Astrocyte (in vitro differentiated cells and primary cell): Measurements from ENCODE around the gene NEDD9.

Experiments used
- EZH2 ChIP-seq: IDR thresholded peaks from 2 replicates; pipeline ENCODE4 v1.6.1; 2012; ENCODE audit warnings: mild to moderate bottlenecking, low read length, inconsistent platforms; ENCODE audit not compliant: insufficient read depth
- TF ChIP-seq, protein P1 (sequence below): IDR thresholded peaks from 2 replicates; pipeline ENCODE4 v1.5.1; 2011; ENCODE audit warnings: low read depth, mild to moderate bottlenecking, inconsistent platforms, low read length, moderate library complexity; ENCODE audit not compliant: insufficient read depth

- TF ChIP-seq, protein P1, sequence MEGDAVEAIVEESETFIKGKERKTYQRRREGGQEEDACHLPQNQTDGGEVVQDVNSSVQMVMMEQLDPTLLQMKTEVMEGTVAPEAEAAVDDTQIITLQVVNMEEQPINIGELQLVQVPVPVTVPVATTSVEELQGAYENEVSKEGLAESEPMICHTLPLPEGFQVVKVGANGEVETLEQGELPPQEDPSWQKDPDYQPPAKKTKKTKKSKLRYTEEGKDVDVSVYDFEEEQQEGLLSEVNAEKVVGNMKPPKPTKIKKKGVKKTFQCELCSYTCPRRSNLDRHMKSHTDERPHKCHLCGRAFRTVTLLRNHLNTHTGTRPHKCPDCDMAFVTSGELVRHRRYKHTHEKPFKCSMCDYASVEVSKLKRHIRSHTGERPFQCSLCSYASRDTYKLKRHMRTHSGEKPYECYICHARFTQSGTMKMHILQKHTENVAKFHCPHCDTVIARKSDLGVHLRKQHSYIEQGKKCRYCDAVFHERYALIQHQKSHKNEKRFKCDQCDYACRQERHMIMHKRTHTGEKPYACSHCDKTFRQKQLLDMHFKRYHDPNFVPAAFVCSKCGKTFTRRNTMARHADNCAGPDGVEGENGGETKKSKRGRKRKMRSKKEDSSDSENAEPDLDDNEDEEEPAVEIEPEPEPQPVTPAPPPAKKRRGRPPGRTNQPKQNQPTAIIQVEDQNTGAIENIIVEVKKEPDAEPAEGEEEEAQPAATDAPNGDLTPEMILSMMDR, result no peak
- no peak for TF ChIP-seq EZH2
Measured at GRCh38 chr6:11226005-11226404, 6.5 kb downstream of the NEDD9 start.
